GM21515 (cell line): ENCODE measurements around the gene TRIM74.
"Not testable (repeated sequence)": the region's sequence is repeated elsewhere in the genome, so short reads cannot be mapped to it uniquely, and the experiment has no call there.

Source experiments
- ATAC-seq: cut with Tn5 transposase; IDR thresholded peaks from one replicate; pipeline ENCODE4 v1.9.1; 2021; ENCODE audit not compliant: unreplicated experiment

The TRIM74 gene

GRCh38 chr7:72960029-72960428 lies 9.2 kb downstream of the TRIM74 start:
- not testable (repeated sequence) for ATAC-seq

GRCh38 chr7:72954563-72955198 lies 14.6 kb downstream of the TRIM74 start:
- ATAC-seq = peak; percentile 88

DNA sequence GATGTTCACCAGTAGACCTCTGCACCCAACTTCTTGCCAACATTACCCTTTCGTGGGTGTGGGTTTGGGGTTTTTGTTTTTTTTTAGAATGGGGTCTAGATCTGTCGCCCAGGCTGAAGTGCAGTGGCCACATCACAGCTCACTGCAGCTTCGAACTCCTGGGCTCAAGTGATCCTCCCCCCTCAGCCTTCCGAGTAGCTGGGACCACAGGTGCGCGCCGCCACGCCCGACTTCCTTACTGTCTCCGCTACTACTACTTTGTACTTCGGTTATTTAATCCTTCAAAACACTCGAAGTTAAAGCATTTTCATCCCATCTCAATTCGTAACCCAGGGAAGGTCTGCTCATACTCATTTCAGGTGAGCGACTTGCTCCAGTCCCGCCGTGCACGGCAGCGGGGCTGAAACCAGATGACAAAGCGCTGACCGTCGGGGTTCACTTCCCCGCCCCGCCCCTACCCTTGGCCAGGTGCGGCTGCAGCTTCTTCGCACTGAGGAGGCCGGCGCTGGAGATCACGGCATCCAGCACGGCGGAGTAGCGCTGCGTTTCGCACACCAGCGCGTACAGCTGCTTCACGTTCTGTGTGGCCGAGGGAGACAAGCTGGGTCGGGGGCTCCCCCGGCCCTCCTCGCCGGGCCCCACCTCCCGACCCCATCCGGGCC lies 15.2 kb downstream of the TRIM74 start:
- ATAC-seq = peak; percentile 41

GRCh38 chr7:72950432-72950831 lies 18.8 kb downstream of the TRIM74 start:
- ATAC-seq = not testable (repeated sequence)

DNA sequence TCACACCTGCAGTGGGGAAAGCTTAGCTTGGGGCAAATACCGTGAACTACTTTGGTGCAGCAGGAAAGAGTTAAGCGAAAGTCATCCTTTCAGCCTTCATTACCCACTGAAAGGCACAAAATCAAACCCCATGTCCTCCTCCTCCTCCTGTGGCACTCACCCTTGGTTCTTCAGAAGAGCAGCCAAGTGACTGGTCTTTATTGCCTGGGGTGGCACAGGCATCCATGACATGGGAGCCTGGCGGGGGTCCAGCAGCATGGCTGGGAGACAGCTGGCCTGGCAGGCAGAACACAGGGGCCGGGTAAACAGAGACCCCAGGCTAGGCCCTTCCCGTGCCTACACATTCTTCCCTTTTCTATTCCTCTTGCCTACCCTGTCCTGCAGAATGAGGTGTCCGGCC lies 19.6 kb downstream of the TRIM74 start:
- not testable (repeated sequence) for ATAC-seq

- ATAC-seq = not testable (repeated sequence)
Observed at GRCh38 chr7:72949276-72949675, 20.0 kb downstream of the TRIM74 start.

DNA sequence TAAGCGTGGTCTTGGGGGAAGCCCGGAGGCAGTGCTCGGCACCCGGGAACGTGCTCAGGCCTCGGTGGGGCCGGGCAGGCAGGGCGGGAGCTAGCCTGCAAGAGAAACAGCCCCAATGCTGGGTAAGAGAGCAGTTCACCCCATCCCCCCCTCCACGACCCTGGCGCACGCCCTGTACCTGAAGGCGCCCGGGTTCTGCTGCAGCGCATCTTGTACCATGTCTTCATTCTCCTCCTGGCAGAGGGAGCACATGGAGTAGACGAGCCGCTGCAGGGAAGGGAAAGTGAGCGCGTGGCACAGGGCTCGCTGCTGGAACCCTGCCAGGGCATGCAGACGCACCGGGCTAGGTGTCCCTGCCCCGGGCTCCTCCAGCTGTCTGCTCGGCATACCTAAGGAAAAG lies 20.6 kb downstream of the TRIM74 start:
- not testable (repeated sequence) for ATAC-seq

- ATAC-seq = not testable (repeated sequence)
Observed at GRCh38 chr7:72946130-72946745, 23.0 kb downstream of the TRIM74 start.

DNA sequence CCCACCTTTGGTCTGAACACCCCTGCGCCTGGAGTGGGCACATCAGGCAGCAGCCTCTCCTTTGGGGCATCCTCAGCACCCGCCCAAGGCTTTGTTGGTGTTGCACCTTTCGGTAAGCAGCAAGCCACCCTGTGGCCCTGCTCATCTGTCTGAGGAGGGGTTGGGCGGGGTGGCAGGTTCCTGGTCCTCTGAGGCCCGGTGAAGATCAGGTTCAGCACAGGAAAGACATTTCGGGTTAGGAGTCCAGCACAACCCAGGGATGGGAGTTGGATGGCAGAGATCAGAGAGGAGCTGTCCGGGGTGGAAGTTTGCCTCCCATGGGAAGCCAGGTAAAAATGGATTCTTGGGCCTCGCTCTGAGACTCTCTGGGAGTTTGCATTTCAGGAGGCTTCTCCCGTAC lies 23.7 kb downstream of the TRIM74 start:
- not testable (repeated sequence) for ATAC-seq

GRCh38 chr7:72944937-72945336 lies 24.3 kb downstream of the TRIM74 start:
- ATAC-seq = not testable (repeated sequence)

DNA sequence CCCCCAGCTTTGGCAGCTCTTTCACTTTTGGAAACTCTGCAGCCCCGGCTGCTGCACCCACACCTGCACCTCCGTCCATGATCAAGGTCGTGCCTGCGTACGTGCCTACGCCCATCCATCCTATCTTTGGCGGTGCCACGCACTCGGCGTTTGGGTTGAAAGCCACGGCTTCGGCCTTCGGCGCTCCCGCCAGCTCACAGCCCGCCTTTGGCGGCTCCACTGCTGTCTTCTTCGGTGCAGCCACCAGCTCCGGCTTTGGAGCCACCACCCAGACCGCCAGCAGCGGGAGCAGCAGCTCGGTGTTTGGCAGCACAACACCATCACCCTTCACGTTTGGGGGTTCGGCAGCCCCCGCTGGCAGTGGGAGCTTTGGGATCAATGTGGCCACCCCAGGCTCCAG lies 26.3 kb downstream of the TRIM74 start:
- ATAC-seq = not testable (repeated sequence)

- ATAC-seq = not testable (repeated sequence)
Observed at GRCh38 chr7:72942022-72942705, 27.1 kb downstream of the TRIM74 start.

GRCh38 chr7:72928216-72928615 lies 41.0 kb downstream of the TRIM74 start:
- not testable (repeated sequence) for ATAC-seq

DNA sequence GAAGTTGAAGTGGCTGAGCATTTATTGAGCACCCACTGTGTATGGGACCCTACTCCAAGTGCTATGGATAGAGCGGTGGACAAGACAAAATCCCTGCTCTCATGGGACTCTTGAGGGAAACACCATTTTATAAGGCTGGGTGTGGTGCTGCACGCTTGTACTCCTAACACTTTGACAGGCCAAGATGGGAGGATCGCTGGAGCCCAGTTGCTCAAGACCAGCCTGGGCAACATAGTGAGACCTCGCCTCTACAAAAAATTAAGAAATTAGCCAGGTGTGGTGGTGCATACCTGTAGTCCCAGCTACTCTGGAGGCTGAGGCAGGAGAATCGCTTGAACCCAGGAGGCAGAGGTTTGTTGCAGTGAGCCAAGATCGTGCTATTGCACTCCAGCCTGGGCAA lies 41.5 kb downstream of the TRIM74 start:
- ATAC-seq = not testable (repeated sequence)

DNA sequence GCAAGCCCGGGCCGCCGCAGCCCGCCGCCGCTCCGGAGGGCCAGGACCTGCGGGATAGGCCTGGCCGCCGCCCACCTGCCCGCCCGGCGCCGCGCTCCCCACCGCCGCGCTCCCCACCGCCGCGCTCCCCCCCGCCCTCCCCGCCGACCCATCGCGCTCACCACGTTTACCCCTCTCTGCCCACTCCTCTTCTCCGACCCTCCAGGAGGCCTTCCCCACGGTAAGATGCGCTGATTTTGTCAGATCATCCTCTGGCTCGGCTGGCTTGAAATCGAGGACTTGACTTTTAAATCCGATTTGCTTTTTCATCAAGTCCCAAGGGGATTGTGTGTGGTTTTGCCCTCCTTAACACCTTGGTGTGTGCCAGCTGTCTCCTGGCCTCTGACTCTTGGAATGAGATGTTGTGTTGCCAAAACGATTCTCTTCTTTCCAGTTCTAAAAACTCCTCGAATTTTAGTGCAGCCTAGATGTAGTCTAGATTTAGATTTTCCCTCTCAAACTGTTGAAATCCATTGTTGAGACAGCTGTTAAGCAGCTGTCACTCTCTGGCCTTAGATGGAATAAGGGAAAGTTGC lies 43.6 kb downstream of the TRIM74 start:
- ATAC-seq = no peak

DNA sequence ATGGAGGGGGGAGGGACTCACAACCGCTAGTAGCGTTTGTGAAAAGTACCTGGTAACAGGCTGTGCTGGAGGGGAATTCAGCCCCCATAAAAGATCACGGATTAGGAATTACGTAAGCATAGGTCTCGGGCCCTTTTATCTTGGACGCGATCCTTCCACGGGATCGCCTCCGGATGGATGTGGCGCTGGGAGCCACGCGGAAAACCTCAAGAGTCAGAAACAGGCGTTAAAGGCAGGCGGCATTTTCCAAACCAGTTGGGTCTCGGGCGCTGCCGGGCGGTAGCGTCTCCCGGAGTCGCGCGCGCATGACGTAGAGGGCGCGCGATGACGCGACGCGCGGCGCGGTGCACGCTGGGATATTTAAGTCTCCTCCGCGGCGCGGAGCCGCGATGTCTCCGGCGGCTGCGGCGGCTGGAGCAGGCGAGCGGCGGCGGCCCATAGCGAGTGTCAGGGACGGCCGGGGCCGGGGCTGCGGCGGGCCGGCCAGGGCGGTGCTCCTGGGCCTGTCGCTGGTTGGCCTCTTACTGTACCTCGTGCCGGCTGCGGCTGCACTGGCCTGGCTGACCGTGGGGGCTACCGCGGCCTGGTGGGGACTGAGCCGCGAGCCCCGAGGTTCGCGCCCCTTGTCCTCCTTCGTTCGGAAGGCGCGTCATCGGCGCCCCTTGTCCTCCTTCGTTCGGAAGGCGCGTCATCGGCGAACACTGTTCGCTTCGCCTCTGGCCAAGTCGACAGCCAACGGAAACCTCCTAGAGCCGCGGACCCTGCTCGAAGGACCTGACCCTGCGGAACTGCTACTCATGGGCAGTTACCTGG lies 44.3 kb downstream of the TRIM74 start, which contains the start of gene POM121:
Gene POM121 (plus strand): TSS at position 363 of the 813 bp plus-strand sequence. CDS start 27 bp downstream, at position 390.
- ATAC-seq = peak; percentile 75

- no peak for ATAC-seq
Observed at GRCh38 chr7:72924386-72924732, 44.9 kb downstream of the TRIM74 start.

GRCh38 chr7:72919256-72919775 lies 50.0 kb downstream of the TRIM74 start:
- ATAC-seq = no peak

- ATAC-seq = not testable (repeated sequence)
Observed at GRCh38 chr7:72914756-72915525, 54.3 kb downstream of the TRIM74 start.
